Activated CD8-positive, alpha-beta memory T cell treated with anti-CD3 and anti-CD28 coated beads for 36 hours (primary cell): Measurements from ENCODE around the gene POLR3GL. TPM values are rescaled to one million over a fixed set of nuclear protein-coding genes. Genes with fewer than 3 reads are reported as not detected.

ENCODE experiments used
- CTCF ChIA-PET: fragments of 350-600 bp; sonication (Branson Sonifier 250); formaldehyde crosslinking; loops from one replicate; lab custom pipeline; 2021; ENCODE audit warnings: antibody characterized with exemption; lab: Charles Lee
- POLR2A ChIA-PET: fragments of 350-600 bp; sonication (Branson Sonifier 250); formaldehyde crosslinking; loops from one replicate; lab custom pipeline; 2021; ENCODE audit warnings: antibody characterized with exemption; lab: Charles Lee
- total RNA-seq, 2 experiments: library from RNA; stranded (reverse); gene quantifications; one replicate each; pipeline ENCODE4 v1.2.3, GENCODE V29; 2021

The POLR3GL gene
- total RNA-seq, 2 experiments from 2014 or later = 18.1 to 21.9 TPM

DNA sequence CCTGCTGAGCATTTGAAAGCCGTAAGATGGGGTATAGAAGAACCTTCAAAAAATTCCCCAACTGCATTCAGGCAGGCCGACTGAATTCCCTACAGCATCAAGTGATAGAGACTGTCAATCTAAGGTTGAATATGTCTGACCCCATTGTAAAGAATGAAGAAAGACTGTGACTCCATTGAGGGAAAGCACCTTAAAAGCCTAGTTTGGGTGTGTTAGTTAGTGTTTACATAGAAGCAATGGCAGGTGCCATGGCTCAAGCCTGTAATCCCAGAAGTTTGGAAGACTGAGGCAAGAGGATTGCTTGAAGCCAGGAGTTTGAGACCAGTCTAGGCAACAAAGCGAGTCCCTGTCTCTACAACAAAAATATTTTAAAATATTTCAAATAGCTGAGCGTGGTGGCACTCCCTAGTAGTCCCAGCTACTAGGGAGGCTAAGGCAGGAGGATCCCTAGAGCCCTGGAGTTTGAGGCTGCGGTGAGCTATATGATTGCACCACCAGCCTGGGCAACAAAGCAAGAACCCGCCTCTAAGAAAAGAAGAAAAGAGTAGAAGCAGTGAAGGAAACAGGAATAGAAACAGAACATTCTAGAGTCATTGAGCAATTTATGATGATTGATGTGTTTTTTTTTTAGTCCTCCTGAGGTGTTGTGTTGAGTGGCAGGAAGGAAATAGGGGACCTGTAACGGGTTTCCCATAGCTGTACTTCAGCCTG lies 15.4 kb downstream of the POLR3GL start:
- ChIA-PET CTCF (interaction anchor here (1.1 to 8.7 kb wide), 10 partner anchors 9 to 134 kb away, joined by 3 to 161 read pairs (median 18); partner anchors contain the start of genes ANKRD34A, NUDT17, POLR3GL and TXNIP), POLR2A (interaction anchor here (0.6 to 3.7 kb wide), 12 partner anchors 9 to 122 kb away, joined by 3 to 28 read pairs (median 6); partner anchors contain the start of genes ANKRD34A, POLR3GL and TXNIP)

DNA sequence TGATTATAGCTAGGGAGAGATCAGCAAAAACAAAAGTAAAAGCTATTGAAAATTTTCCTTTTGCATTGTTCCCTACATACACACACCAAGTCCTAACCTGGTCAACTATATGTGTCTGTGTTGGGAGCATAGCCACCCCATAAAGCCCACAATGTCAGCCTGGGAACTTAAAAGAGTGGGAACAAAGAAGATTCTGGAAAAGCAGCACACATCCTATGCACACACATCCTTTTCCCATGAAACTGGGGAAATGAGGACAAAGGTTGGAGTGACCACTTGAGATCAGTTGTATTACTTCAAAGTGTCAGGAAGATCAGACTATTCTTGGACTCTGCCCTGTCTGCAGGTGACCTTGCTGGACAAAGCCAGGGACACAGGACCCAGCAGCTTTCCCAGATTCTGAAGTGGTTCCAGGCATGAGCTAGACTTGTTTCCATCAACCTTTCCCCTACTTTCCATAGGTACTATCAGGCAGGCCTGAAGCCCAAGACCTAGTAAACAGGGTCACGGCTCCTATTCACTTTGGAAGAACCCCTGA lies 16.0 kb downstream of the POLR3GL start:
- CTCF ChIA-PET = interaction anchor here (1.1 to 8.7 kb wide), 8 partner anchors 8 to 135 kb away, joined by 3 to 161 read pairs (median 28); partner anchors contain the start of genes ANKRD34A, NUDT17, POLR3GL and TXNIP

DNA sequence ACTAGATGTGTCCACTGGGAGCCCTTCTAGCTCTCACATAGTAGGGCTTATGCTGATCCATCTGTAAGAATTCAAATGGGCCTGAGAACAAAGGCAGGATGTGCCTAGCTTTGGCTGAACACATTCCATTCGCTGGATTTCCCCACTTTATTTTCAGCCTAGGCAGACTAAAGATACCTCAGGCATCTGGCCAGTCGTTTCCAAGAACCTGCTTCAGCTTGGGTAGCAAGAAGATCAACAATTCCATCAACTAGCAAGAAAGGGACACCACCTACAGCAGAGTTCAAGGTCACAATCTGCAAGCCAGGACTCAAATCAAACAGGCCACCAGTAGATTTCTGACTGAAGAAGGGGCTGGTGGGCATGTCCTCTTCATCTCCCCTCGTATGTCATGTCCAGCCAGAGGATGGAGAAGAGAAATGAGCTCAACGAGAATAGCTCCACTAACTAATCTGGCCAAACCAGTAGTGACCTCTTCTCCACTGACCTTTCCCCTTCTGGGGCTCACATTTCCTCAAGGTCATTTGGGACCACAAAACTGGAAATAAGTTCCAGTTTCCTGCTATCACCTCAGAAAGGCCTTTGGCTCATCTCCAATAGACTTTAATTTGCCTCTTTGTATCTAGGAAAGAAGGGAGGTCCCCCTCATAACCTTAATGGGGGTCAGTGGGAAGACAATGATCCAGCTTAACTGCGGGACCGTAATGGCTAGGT lies 17.7 kb downstream of the POLR3GL start:
- ChIA-PET CTCF (interaction anchor here (1.3 to 8.7 kb wide), 4 partner anchors 9 to 28 kb away, joined by 3 to 161 read pairs (median 6); partner anchors contain the start of gene TXNIP), POLR2A (interaction anchor here (1.0 to 1.1 kb wide), 3 partner anchors 8 to 20 kb away, joined by 4 to 5 read pairs (median 4); partner anchors contain the start of gene TXNIP)

More for the DNA sequence above, 16.0 kb downstream of the POLR3GL start:
- POLR2A ChIA-PET = interaction anchor here (0.6 to 3.7 kb wide), 9 partner anchors 8 to 123 kb away, joined by 3 to 28 read pairs (median 6); partner anchors contain the start of genes ANKRD34A, POLR3GL and TXNIP

DNA sequence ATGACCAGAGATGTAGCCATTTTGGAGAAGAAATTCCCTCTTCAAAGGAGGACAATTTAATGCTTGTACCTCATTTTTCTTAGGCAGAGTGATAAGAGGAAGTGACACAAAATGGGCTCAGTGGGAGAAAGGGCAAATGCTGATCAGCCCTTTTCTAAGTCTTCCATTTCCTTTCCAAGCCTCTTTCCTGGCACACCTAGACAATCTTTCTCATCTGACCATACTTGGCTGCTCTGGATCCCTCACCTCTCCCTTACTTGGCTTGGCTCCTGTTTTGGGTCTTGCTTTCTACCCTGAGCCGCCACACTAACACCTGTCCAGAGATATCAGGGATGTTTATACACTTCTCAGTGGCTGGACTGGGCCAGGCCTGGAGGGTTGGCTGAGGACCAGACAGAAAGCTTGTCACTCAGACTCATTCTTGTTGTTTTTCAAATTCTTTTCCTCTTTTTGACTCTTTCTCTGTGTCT lies 18.8 kb downstream of the POLR3GL start:
- POLR2A ChIA-PET = no interaction called here
- CTCF ChIA-PET = interaction anchor here (8.7 kb wide), 1 partner anchor 27 kb away, joined by 161 read pairs; no protein-coding TSS in a partner anchor

GRCh38 chr1:145983960-145984830 lies 19.7 kb downstream of the POLR3GL start:
- ChIA-PET CTCF (interaction anchor here (0.9 to 2.3 kb wide), 2 partner anchors 9 to 26 kb away, joined by 3 to 10 read pairs; partner anchors contain the start of gene LIX1L), POLR2A (interaction anchor here (3.2 kb wide), 1 partner anchor 12 kb away, joined by 18 read pairs; the partner anchor contains the start of gene TXNIP)

- POLR2A ChIA-PET = interaction anchor here (3.2 kb wide), 1 partner anchor 11 kb away, joined by 18 read pairs; the partner anchor contains the start of gene TXNIP
- CTCF ChIA-PET = interaction anchor here (0.9 to 2.3 kb wide), 2 partner anchors 8 to 27 kb away, joined by 3 to 10 read pairs; partner anchors contain the start of gene LIX1L
These were observed 20.6 kb downstream of the POLR3GL start for GRCh38 chr1:145985129-145985501.

GRCh38 chr1:145985502-145986439 lies 21.3 kb downstream of the POLR3GL start:
- ChIA-PET POLR2A (interaction anchor here (0.7 to 3.2 kb wide), 2 partner anchors 10 to 30 kb away, joined by 5 to 18 read pairs; partner anchors contain the start of gene TXNIP), CTCF (interaction anchor here (2.3 kb wide), 1 partner anchor 8 kb away, joined by 10 read pairs; no protein-coding TSS in a partner anchor)

- CTCF ChIA-PET = interaction anchor here (0.7 to 1.1 kb wide), 3 partner anchors 8 to 23 kb away, joined by 3 to 5 read pairs (median 3); partner anchors contain the start of gene TXNIP
- POLR2A ChIA-PET = interaction anchor here (0.7 to 3.2 kb wide), 3 partner anchors 10 to 65 kb away, joined by 3 to 18 read pairs (median 5); partner anchors contain the start of gene TXNIP
These were observed 22.1 kb downstream of the POLR3GL start for GRCh38 chr1:145986551-145986950.

DNA sequence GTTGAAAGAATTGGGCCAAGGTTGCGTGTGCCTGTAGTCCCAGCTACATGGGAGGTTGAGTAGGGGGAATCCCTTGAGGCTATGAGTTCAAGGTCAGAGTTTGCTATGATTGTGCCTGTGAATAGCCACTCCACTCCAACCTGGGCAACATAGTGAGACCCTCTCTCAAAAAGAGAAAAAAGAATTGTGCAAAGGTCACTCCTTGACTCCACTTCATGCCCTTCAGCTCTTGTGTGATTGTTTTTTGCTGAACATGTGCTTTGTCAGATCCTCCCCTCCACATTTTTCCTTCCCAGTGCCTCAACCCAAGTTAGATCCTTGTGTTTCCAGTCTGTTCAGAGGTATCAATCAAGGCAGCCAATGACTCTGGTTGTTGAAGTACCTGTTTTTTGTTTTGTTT lies 23.4 kb downstream of the POLR3GL start:
- CTCF ChIA-PET = interaction anchor here (1.5 kb wide), 1 partner anchor 16 kb away, joined by 4 read pairs; no protein-coding TSS in a partner anchor
- POLR2A ChIA-PET = interaction anchor here (0.7 kb wide), 2 partner anchors 9 to 24 kb away, joined by 3 to 4 read pairs; partner anchors contain the start of genes ANKRD34A and POLR3GL

DNA sequence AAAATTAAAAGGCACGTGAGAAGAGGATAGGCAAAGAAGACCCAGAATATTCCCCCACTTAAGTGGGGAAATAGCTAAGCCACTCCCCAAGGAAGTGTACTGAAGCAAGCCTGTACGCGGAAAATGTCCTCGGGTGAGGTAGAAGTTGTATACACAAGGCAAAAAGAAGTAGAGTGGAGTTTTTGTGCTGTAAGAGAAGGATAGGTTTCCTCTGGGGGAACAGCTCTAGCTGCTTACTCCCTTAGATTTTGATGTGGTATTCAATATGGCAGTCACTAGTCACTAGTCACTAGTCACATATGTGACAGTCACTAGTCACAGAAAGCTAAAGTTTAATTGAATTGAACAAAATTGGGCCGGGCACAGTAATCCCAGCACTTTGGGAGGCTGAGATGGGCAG lies 24.3 kb downstream of the POLR3GL start:
- ChIA-PET POLR2A (interaction anchor here (0.7 to 1.1 kb wide), 2 partner anchors 8 to 9 kb away, joined by 3 to 6 read pairs; no protein-coding TSS in a partner anchor), CTCF (interaction anchor here (0.6 to 1.5 kb wide), 4 partner anchors 9 to 45 kb away, joined by 3 to 6 read pairs (median 4); no protein-coding TSS in a partner anchor)

DNA sequence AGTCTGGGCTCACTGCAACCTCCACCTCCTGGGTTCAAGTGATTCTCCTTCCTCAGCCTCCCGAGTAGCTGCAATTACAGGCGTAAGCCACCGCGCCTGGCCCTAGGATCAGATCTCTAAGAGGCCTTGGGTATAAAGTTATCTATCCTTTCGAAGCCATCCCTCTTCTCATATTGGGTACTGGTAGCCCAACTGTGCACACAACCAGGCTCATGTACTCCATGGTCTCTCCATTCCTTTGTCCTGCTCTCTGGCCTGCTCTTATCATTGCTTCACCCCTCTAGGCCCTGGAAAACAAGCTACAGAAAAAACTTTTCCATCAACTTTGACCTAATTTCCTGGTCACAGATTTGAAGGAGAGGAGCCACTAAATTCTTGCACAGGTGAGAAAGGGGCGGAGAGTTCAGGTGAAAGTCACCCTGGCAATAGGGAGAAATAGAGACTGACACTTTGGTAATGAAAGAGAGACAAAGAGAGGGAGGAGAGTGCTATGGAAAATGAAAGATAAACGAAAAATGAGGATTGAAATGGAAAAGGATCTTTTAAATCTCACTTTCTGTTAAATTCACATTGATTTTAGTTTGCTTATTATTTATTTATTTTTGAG lies 25.9 kb downstream of the POLR3GL start:
- POLR2A ChIA-PET = interaction anchor here (0.6 to 1.0 kb wide), 3 partner anchors 8 to 28 kb away, joined by 3 to 5 read pairs (median 5); partner anchors contain the start of genes ANKRD34A and POLR3GL
- CTCF ChIA-PET = interaction anchor here (0.6 to 4.8 kb wide), 3 partner anchors 8 to 58 kb away, joined by 3 to 27 read pairs (median 3); no protein-coding TSS in a partner anchor

GRCh38 chr1:145991735-145992412 lies 27.4 kb downstream of the POLR3GL start:
- ChIA-PET POLR2A (interaction anchor here (1.2 to 3.5 kb wide), 3 partner anchors 13 to 33 kb away, joined by 3 to 19 read pairs (median 4); partner anchors contain the start of genes ANKRD34A and POLR3GL), CTCF (interaction anchor here (0.7 to 4.8 kb wide), 6 partner anchors 10 to 147 kb away, joined by 3 to 27 read pairs (median 3); partner anchors contain the start of genes NUDT17 and RBM8A)

GRCh38 chr1:145992502-145992936 lies 28.0 kb downstream of the POLR3GL start:
- ChIA-PET POLR2A (interaction anchor here (1.2 to 3.5 kb wide), 3 partner anchors 13 to 34 kb away, joined by 3 to 19 read pairs (median 4); partner anchors contain the start of genes ANKRD34A and POLR3GL), CTCF (interaction anchor here (1.1 to 4.8 kb wide), 7 partner anchors 8 to 147 kb away, joined by 3 to 27 read pairs (median 4); partner anchors contain the start of genes NUDT17 and RBM8A)
